ENCODE measurements around the gene LCN2. TPM values are rescaled to one million over a fixed set of nuclear protein-coding genes. Genes with fewer than 3 reads are reported as not detected.

Gene LCN2
- total RNA-seq, 4 donors from 2014 or later = 0.98 to 2.6 TPM; not detected in 2

DNA sequence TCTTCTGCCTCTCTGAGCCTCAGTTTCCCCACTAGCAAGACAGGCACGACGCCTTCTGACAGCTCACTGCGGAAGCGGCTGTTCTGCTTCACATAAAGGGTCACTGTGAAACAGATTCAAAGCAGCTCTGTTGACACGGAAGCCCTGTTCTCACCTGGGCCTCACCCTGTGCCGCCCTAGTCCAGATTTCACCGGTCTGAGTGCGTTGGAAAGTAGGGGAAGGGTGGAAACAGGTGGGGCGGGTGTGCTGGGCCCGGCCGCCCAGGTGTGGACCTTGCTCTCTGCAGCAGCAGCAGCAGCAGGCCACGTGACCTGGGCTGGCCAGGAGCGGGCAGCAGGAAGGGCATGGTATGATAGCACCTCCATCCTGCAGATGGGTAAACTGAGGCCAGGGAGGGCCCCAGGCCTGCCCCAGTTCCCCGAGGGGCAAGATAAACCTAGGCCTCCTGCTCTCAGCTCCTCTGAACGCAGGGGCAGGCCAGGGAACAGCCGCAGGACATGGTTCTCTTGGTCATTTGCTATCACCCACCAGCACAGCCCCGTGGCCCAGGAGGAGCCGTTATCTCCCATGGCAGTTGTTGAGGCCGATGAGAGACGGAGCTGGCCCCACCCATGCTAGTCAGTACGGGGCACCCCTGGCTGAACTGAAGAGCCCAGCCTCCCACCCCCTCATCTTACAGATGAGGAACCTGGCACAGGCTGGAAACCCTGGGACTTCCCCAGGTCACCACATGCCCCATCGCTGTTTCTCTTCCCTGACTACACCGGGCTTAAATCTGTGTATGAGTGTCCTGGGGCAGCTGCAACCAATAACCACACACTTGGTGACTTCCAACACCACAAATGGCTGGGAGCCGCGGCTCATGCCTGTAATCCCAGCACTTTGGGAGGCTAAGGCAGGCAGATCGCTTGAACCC lies 33.8 kb upstream of the LCN2 start:
- H3K36me3 ChIP-seq = no peaks in the 10 kb centered on the region
- intact Hi-C loops (cut with DNase I; ENCODE audit: low total_unique reads) = loop anchor here (10.0 kb wide), 1 partner anchor 81 kb away; no protein-coding TSS in a partner anchor
- peak; percentile 13 for DNase-seq

DNA sequence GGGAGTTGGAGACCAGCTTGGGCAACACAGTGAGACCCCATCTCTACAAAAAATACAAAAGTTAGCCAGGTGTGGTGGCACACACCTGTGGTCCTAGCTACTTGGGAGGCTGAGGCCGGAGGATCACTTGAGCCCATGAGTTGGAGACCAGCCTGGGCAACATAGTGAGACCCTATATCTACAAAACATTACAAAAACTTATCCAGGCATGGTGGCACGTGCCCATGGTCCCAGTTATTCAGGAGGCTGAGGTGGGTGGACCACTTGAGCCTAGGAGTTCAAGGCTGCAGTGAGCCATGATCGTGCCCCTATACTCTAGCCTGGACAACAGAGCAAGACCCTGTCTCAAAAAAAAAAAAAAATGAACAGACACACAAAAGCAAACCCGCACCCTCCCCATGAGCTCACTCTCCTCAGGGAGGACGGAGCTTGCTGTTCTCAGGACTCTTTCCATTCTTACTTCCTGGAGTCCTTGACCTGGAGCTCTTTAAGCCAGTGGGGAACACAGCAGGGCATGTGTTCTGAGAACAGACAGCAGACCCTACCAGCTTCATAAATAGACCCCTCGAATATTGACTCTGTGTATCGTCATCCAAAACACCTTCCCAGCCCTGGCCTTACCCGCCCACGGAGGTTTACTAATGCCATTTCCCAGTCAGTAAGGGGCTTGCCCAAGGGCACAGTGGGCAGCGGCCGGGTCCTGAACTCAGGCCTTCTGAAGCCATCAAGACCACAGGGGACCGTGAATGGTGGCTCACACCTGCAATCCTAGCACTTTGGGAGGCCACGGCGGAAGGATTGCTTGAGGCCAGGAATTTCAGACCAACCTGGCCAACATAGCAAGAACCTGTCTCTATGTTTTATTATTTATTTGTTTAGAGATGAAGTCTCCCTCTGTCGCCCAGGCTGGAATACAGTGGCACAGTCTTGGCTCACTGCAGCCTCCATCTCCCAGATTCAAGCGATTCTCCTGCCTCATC lies 32.9 kb upstream of the LCN2 start:
- no peaks in the 10 kb centered on the region for H3K9me3 ChIP-seq
- DNase-seq = peak; percentile 13 to 18
- H3K4me1 ChIP-seq = no peaks in the 10 kb centered on the region
- H3K4me3 ChIP-seq = no peak overlapping the region
- TF ChIP-seq, protein P1, sequence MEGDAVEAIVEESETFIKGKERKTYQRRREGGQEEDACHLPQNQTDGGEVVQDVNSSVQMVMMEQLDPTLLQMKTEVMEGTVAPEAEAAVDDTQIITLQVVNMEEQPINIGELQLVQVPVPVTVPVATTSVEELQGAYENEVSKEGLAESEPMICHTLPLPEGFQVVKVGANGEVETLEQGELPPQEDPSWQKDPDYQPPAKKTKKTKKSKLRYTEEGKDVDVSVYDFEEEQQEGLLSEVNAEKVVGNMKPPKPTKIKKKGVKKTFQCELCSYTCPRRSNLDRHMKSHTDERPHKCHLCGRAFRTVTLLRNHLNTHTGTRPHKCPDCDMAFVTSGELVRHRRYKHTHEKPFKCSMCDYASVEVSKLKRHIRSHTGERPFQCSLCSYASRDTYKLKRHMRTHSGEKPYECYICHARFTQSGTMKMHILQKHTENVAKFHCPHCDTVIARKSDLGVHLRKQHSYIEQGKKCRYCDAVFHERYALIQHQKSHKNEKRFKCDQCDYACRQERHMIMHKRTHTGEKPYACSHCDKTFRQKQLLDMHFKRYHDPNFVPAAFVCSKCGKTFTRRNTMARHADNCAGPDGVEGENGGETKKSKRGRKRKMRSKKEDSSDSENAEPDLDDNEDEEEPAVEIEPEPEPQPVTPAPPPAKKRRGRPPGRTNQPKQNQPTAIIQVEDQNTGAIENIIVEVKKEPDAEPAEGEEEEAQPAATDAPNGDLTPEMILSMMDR (IDR thresholded peaks at IDR 0.05) = no peak
- TF ChIP-seq POLR2A (IDR thresholded peaks at IDR 0.05) = no peak
- no peak overlapping the region for H3K27ac ChIP-seq
- intact Hi-C loops (cut with DNase I; ENCODE audit: low total_unique reads) = loop anchor here (10.0 kb wide), 1 partner anchor 82 kb away; no protein-coding TSS in a partner anchor
- H3K27me3 ChIP-seq = no peaks in the 10 kb centered on the region
- no peaks in the 10 kb centered on the region for H3K36me3 ChIP-seq

More for the DNA sequence above, 33.8 kb upstream of the LCN2 start:
- Histone ChIP-seq H3K4me1 (no peaks in the 10 kb centered on the region), H3K27me3 (no peaks in the 10 kb centered on the region), H3K9me3 (no peaks in the 10 kb centered on the region), H3K27ac (no peak overlapping the region), H3K4me3 (no peak overlapping the region)
- TF ChIP-seq, protein P1 (IDR thresholded peaks at IDR 0.05) = no peak
- TF ChIP-seq POLR2A (IDR thresholded peaks at IDR 0.05) = no peak

DNA sequence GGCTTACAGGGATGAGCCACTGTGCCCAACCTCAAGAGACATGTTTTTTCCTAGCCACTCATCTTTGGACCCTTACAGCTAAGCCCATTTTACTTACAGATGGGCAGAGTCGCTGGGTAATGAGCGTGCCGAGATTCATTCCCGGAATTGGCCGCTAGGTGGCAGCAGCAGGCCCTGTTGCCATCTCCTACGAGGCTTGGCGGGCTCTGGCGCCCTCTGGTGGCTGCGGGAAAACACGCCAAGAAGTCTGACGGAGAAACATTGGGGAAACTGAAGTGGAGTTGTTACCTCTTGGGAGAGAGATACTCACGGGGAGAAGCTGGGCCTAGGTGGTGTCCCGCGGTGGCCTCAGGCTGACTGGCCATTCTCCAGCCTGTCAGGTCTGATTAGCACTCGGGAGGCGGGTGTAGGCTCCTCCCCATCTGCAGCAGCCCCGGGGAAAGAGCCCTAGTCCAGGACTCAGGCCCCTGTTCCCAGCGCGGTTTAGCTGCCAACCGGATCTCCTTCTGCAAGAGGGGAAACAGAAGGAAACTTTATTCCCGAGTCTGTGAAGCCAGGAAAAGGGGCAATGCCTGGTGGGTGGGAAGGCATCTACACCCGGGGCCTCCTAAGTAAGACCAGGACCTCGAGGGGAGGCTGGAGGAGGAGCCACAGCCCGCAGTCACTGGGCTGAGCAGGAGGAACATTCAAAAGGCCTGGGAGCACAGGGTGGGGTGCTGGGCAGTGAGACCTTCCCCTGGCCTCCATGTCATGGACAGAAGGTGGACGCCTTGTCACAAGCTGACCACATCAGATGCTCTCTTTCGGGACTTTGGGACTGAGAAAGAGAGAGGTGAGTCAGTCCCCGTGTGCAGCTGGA lies 31.4 kb upstream of the LCN2 start:
- TF ChIP-seq POLR2A (IDR thresholded peaks at IDR 0.05) = peak in 1 of 2 donors; percentile 35
- TF ChIP-seq, protein P1 (IDR thresholded peaks at IDR 0.05) = peak; percentile 100
- Histone ChIP-seq H3K4me3 (no peak overlapping the region), H3K27ac (peak overlapping the region; percentile 12 to 28), H3K27me3 (no peaks in the 10 kb centered on the region), H3K9me3 (no peaks in the 10 kb centered on the region), H3K36me3 (no peaks in the 10 kb centered on the region), H3K4me1 (no peaks in the 10 kb centered on the region)
- DNase-seq = peak; percentile 94 to 95
- intact Hi-C loops (cut with DNase I; ENCODE audit: low total_unique reads) = loop anchor here (10.0 kb wide), 1 partner anchor 83 kb away; no protein-coding TSS in a partner anchor

GRCh38 chr9:128118472-128118857 lies 30.8 kb upstream of the LCN2 start:
- intact Hi-C loops (cut with DNase I; ENCODE audit: low total_unique reads) = loop anchor here (10.0 kb wide), 1 partner anchor 84 kb away; no protein-coding TSS in a partner anchor
- Histone ChIP-seq H3K4me3 (no peak overlapping the region), H3K9me3 (no peaks in the 10 kb centered on the region), H3K4me1 (no peaks in the 10 kb centered on the region), H3K36me3 (no peaks in the 10 kb centered on the region), H3K27me3 (no peaks in the 10 kb centered on the region), H3K27ac (no peak overlapping the region)
- DNase-seq = peak; percentile 4 to 6
- TF ChIP-seq, protein P1 (IDR thresholded peaks at IDR 0.05) = no peak
- TF ChIP-seq POLR2A (IDR thresholded peaks at IDR 0.05) = no peak
